ENCODE results near the gene LCLAT1. TPM values are rescaled to one million over a fixed set of nuclear protein-coding genes. Genes with fewer than 3 reads are reported as not detected.

Gene LCLAT1
- total RNA-seq, 1 experiment from 2014 or later = 32.9 TPM

GRCh38 chr2:30566631-30567030, 119.6 kb downstream of the LCLAT1 start:
- Histone ChIP-seq H3K56ac (ENCODE audit: insufficient read length, low read depth, low read length) (no peak overlapping the region), H2BK120ac (ENCODE audit: low read depth, low read length, poor library complexity, severe bottlenecking) (no peak overlapping the region), H3K4me2 (ENCODE audit: insufficient read depth, insufficient read length, low read length) (no peak overlapping the region), H2BK15ac (ENCODE audit: low read depth, low read length) (no peak overlapping the region), H3K79me2 (ENCODE audit: insufficient read depth, low read length) (0 out of 2 replicates have a peak, but pooled peaks cover 3% of the 10 kb centered on the region), H2BK5ac (ENCODE audit: insufficient read length, low read length) (no peak overlapping the region), H4K91ac (ENCODE audit: insufficient read length, low read depth, low read length) (no peak overlapping the region), H2BK20ac (ENCODE audit: low read depth, low read length, poor library complexity, severe bottlenecking) (no peak overlapping the region), H4K5ac (ENCODE audit: insufficient read length, low read depth, low read length) (no peak overlapping the region), H3K18ac (ENCODE audit: insufficient read length, low read depth, low read length) (no peak overlapping the region), H2BK12ac (ENCODE audit: insufficient read length, low read depth, low read length) (no peak overlapping the region), H3K27ac (ENCODE audit: insufficient read length, low read depth, low read length) (no peak overlapping the region), H3K79me1 (ENCODE audit: insufficient read depth, low read depth, low read length, poor library complexity, severe bottlenecking) (no peaks in the 10 kb centered on the region), H3K4me1 (ENCODE audit: insufficient read depth, low read length) (no peaks in the 10 kb centered on the region), H4K8ac (replicated peaks; ENCODE audit: insufficient read length, low read depth, low read length) (no peak overlapping the region), H3K23me2 (ENCODE audit: insufficient read length, low read depth, low read length, poor library complexity, severe bottlenecking) (no peaks in the 10 kb centered on the region), H2AK5ac (ENCODE audit: insufficient read length, low read length) (no peak overlapping the region), H3K14ac (ENCODE audit: insufficient read depth, low read length) (no peak overlapping the region), H3T11ph (ENCODE audit: low read length) (no peak overlapping the region), H3K23ac (ENCODE audit: insufficient read length, low read depth, low read length) (no peak overlapping the region), H3K9ac (ENCODE audit: extremely low read depth, insufficient read length, low read length) (no peak overlapping the region), H3K27me3 (ENCODE audit: insufficient read depth, low read length) (no peaks in the 10 kb centered on the region), H3K9me3 (ENCODE audit: control insufficient read depth, low read depth, low read length) (no peaks in the 10 kb centered on the region), H3K4ac (ENCODE audit: low read depth, low read length) (no peak overlapping the region), H2AFZ (ENCODE audit: low read length) (no peak overlapping the region), H4K20me1 (ENCODE audit: control insufficient read depth, insufficient read depth, insufficient read length) (no peaks in the 10 kb centered on the region)
- H3K4me3 Mint-ChIP-seq = no peak overlapping the region
- H3K9me3 Mint-ChIP-seq = no peaks in the 10 kb centered on the region
- whole genome bisulfite sequencing (ENCODE audit: extremely low coverage, insufficient read length, low lambda C conversion rate) = no CpG with 5 or more reads among the region's 4 CpGs
- DNase-seq = no peak
- TF ChIP-seq CTCF (conservative IDR thresholded peaks at IDR 0.05) = no peak
- H3K36me3 Mint-ChIP-seq (ENCODE audit: insufficient read depth in 1 of 3, low read depth in 3 of 3) = peaks cover 0 to 14% (median 2%) of the 10 kb centered on the region in 3 experiments; a peak in 3 of 7 replicates
- no peak overlapping the region for H3K27ac Mint-ChIP-seq
- H3K4me1 Mint-ChIP-seq = no peaks in the 10 kb centered on the region
- no peaks in the 10 kb centered on the region for H3K27me3 Mint-ChIP-seq (ENCODE audit: low read depth)

Measured in H9 (cell line).